ENCODE results near the gene RAB9B.

RAB9B gene

GRCh38 chrX:103789004-103789403, 43.1 kb downstream of the RAB9B start:
- Mint-ChIP-seq H3K9me3 (no peaks in the 10 kb centered on the region), H3K27ac (no peak overlapping the region), H3K4me3 (no peak overlapping the region), H3K4me1 (no peaks in the 10 kb centered on the region), H3K36me3 (no peaks in the 10 kb centered on the region), H3K27me3 (no peaks in the 10 kb centered on the region)

- Mint-ChIP-seq H3K9me3 (no peaks in the 10 kb centered on the region), H3K36me3 (no peaks in the 10 kb centered on the region), H3K27me3 (no peaks in the 10 kb centered on the region), H3K27ac (no peak overlapping the region), H3K4me3 (no peak overlapping the region), H3K4me1 (no peaks in the 10 kb centered on the region)
Observed at GRCh38 chrX:103783971-103784370, 48.1 kb downstream of the RAB9B start.

DNA sequence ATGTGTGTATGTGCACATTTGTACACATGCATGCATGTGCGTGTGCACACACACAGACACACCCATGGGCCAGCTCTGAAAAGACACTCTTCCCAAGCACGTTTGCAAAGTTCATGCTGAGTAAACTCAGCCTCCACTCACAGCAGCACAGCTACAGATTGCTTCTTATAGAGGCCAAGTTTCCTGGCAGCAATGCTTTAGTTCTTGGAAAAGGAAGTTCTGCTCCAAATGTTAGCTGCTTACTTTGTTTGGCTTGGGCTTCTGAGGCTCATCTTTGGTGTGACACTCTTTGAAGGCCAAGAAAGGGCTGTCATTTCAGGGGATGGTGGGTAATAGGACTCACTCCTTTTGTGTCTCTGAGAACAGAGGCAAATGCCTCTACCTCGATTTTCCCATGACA, 48.9 kb downstream of the RAB9B start:
- Mint-ChIP-seq H3K27me3 (no peaks in the 10 kb centered on the region), H3K4me3 (no peak overlapping the region), H3K4me1 (no peaks in the 10 kb centered on the region), H3K27ac (no peak overlapping the region), H3K36me3 (no peaks in the 10 kb centered on the region), H3K9me3 (no peaks in the 10 kb centered on the region)

DNA sequence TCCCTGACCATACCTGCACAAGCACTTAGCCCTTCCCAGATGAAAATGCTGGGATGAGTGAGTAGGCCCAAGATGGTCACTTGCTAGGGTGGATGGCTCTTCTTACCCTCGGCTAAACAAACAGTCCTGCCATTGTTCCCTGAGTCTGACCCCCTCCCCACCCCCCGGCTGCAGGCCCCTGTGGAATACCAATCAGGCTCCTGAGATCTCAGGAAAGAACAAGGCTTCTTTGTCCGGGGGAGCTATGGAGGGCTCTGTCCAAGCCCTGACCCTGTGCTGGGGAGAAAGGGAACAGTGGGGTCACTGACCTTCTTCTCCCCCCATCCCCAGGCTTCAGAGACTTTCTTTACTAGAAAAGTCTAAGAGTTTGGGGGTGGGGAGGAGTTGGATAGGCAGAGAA, 49.4 kb downstream of the RAB9B start:
- Mint-ChIP-seq H3K36me3 (no peaks in the 10 kb centered on the region), H3K4me1 (no peaks in the 10 kb centered on the region), H3K27me3 (no peaks in the 10 kb centered on the region), H3K4me3 (no peak overlapping the region), H3K9me3 (no peaks in the 10 kb centered on the region), H3K27ac (no peak overlapping the region)

DNA sequence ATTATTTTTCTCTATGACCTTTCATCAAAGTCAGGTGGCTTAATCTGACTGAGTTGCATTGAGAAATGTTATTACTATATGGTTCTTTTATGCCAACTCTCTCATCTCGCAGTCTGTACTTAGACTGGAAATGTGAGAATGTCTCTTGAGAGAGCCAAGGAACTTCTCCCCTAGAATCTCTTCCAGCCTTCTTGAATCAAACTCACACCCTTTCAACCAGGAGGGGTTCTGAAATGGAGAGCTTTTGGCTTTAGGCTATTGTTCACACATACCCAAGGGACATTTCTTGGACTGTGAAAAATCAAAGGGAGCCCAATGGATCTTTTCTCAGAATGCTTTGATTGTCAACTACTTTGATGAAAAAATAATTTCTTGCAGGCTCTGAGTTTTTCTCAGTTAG, 50.4 kb downstream of the RAB9B start:
- H3K27me3 Mint-ChIP-seq = no peaks in the 10 kb centered on the region
- no peaks in the 10 kb centered on the region for H3K9me3 Mint-ChIP-seq
- H3K4me1 Mint-ChIP-seq = no peaks in the 10 kb centered on the region
- H3K27ac Mint-ChIP-seq = no peak overlapping the region
- no peaks in the 10 kb centered on the region for H3K36me3 Mint-ChIP-seq
- H3K4me3 Mint-ChIP-seq = no peak overlapping the region

- H3K9me3 Mint-ChIP-seq = no peaks in the 10 kb centered on the region
- H3K4me1 Mint-ChIP-seq = no peaks in the 10 kb centered on the region
- H3K27ac Mint-ChIP-seq = no peak overlapping the region
- H3K4me3 Mint-ChIP-seq = no peak overlapping the region
- H3K36me3 Mint-ChIP-seq = no peaks in the 10 kb centered on the region
- no peaks in the 10 kb centered on the region for H3K27me3 Mint-ChIP-seq
Observed at GRCh38 chrX:103781062-103781402, 51.0 kb downstream of the RAB9B start.

DNA sequence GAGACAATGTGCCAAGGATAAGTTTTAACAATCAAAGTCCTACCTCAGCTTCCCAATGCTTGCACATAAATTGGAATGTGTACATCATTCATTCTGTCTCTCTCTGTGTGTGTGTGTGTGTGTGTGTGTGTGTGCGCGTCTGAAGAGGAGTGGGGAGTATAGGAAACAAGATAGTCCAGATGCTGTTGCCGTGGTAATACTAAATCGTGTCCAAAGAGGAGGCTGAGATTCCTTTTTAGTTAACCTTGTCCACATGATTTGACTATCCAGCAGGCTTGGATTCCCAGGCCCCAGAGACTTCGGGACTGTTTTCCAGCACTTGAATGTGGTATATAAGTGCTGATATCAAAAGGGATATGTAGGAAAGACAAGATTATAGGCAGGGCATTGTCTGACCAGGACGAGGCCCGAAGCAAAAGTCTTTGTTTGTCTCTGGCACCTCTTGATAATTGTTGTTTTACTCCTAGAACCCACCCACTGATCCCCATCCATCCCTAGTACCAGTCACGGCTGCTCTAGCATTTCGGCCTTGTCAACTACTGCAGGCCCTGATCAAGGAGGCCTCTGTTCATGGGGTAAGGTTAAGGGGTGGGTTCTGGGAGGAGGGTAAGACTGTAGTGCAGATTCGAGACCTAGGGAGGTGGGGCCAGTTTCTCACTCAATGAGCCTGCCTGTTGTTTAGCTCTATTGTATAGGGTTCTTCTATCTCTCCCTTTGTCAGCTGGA, 51.6 kb downstream of the RAB9B start:
- Mint-ChIP-seq H3K27me3 (no peaks in the 10 kb centered on the region), H3K4me1 (no peaks in the 10 kb centered on the region), H3K36me3 (no peaks in the 10 kb centered on the region), H3K4me3 (no peak overlapping the region), H3K9me3 (no peaks in the 10 kb centered on the region), H3K27ac (no peak overlapping the region)

DNA sequence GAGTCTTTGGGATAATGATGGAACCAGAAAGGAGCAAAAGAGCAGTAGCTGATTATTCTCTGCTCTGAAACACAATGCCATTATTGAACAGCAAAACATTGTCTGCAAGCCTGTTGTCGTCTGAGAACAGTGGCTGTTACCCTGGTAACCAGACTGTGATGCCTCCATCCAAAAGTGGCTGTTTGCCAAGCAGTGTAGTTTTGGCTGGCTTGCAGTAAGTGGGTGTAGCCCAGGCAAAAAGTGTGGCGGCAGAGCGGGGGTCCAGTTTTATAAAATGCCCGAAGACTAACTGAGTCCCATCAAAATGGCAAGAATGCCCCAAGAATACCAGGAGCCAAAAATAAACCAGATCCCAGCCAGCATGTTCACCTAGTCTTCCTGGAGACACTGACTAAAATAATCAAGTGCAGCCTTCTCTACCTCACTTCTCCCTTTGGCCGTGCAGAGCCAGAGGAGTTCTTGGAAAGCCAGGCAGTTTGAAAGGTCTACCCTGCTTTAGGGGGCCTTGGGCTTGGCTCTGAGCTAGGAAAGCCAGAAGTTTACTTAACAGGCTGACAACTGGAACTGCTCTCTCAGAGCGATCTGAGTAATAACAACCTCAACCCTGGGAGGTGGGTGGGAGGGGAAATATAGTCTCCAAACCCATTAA, 52.8 kb downstream of the RAB9B start:
- Mint-ChIP-seq H3K4me3 (no peak overlapping the region), H3K27me3 (no peaks in the 10 kb centered on the region), H3K4me1 (no peaks in the 10 kb centered on the region), H3K27ac (no peak overlapping the region), H3K9me3 (no peaks in the 10 kb centered on the region), H3K36me3 (no peaks in the 10 kb centered on the region)

GRCh38 chrX:103776546-103776945, 55.5 kb downstream of the RAB9B start, which contains the start of gene PLP1:
Gene PLP1, plus strand, starts transcription at chrX:103776840. Its CDS starts 156 bp downstream, at chrX:103776996.
- no peak within 1 kb of the TSS for H3K4me3 Mint-ChIP-seq
- H3K36me3 Mint-ChIP-seq = no peaks in the 10 kb centered on the region
- no peak within 1 kb of the TSS for H3K27ac Mint-ChIP-seq
- no peaks in the 10 kb centered on the region for H3K27me3 Mint-ChIP-seq
- H3K4me1 Mint-ChIP-seq = no peaks in the 10 kb centered on the region
- no peaks in the 10 kb centered on the region for H3K9me3 Mint-ChIP-seq

- Mint-ChIP-seq H3K4me3 (no peak overlapping the region), H3K9me3 (no peaks in the 10 kb centered on the region), H3K27ac (no peak overlapping the region), H3K4me1 (no peaks in the 10 kb centered on the region), H3K27me3 (no peaks in the 10 kb centered on the region), H3K36me3 (no peaks in the 10 kb centered on the region)
Observed at GRCh38 chrX:103774070-103774642, 57.9 kb downstream of the RAB9B start.

- no peaks in the 10 kb centered on the region for H3K36me3 Mint-ChIP-seq
- no peaks in the 10 kb centered on the region for H3K9me3 Mint-ChIP-seq
- H3K27me3 Mint-ChIP-seq = no peaks in the 10 kb centered on the region
- H3K4me3 Mint-ChIP-seq = no peak overlapping the region
- H3K27ac Mint-ChIP-seq = no peak overlapping the region
- no peaks in the 10 kb centered on the region for H3K4me1 Mint-ChIP-seq
Observed at GRCh38 chrX:103773445-103773844, 58.6 kb downstream of the RAB9B start.

Measured in activated naive CD4-positive, alpha-beta T cell treated with anti-CD3 and anti-CD28 coated beads, Interleukin-2, amount 50 U/mL, for 24 hours (primary cell).